Measurements from ENCODE around the gene IL1RL2.

GRCh38 chr2:102250278-102250821 lies 63.5 kb downstream of the IL1RL2 start:
- TF ChIP-seq CTCF (IDR thresholded peaks at IDR 0.05; ENCODE audit: low read length) (no peak), EZH2 (optimal IDR thresholded peaks at IDR 0.05; ENCODE audit: low read depth, low read length) (no peak), EZH2phosphoT487 (IDR thresholded peaks at IDR 0.05; ENCODE audit: low read length) (no peak)
